SK-N-SH treated with all-trans-retinoic acid at 6 μM for 48 hours (cell line): Measurements from ENCODE around the gene LRRK1.
A peak's percentile ranks its signal among the peaks of the same experiment; 100 is the strongest.

Source experiments
- ATAC-seq: fragments of 200-7000 bp; cut with Tn5 transposase; 3 replicates; pipeline ENCODE4 v1.9.1; 2020; ENCODE audit warnings: mild to moderate bottlenecking, moderate library complexity
- ARNTL ChIP-seq: fragments of 450-650 bp; formaldehyde crosslinking; IDR thresholded peaks from 2 replicates; pipeline ENCODE4 v1.5.0; 2020; ENCODE audit warnings: low read depth, mild to moderate bottlenecking, moderate library complexity, borderline replicate concordance
- CSDC2 ChIP-seq: fragments of 250-450 bp; sonication (Bioruptor Pico); IDR thresholded peaks from 2 replicates; pipeline ENCODE4 v1.5.0; 2020; ENCODE audit warnings: mild to moderate bottlenecking, moderate library complexity
- ESRRG ChIP-seq: fragments of 250-450 bp; sonication (Bioruptor Pico); IDR thresholded peaks from 2 replicates; pipeline ENCODE4 v1.6.1; 2021; ENCODE audit warnings: mild to moderate bottlenecking
- GLIS3 ChIP-seq: fragments of 250-450 bp; sonication (Bioruptor Pico); IDR thresholded peaks from 2 replicates; pipeline ENCODE4 v1.5.0; 2020; ENCODE audit warnings: mild to moderate bottlenecking, moderate library complexity
- ISL1 ChIP-seq: fragments of 250-450 bp; sonication (Bioruptor Pico); IDR thresholded peaks from 2 replicates; pipeline ENCODE4 v2.1.2; 2022; ENCODE audit warnings: mild to moderate bottlenecking, moderate library complexity
- OSR1 ChIP-seq: fragments of 250-450 bp; sonication (Bioruptor Pico); IDR thresholded peaks from 2 replicates; pipeline ENCODE4 v1.8.0; 2022; ENCODE audit warnings: moderate library complexity, mild to moderate bottlenecking, inconsistent platforms
- POU6F1 ChIP-seq: fragments of 250-450 bp; sonication (Bioruptor Pico); IDR thresholded peaks from 2 replicates; pipeline ENCODE4 v1.8.0; 2021; ENCODE audit warnings: low read depth, mild to moderate bottlenecking, moderate library complexity, borderline replicate concordance
- PPARA ChIP-seq: fragments of 250-450 bp; sonication (Bioruptor Pico); IDR thresholded peaks from 2 replicates; pipeline ENCODE4 v1.5.0; 2020; ENCODE audit warnings: mild to moderate bottlenecking, borderline replicate concordance
- RARB ChIP-seq: fragments of 250-450 bp; sonication (Bioruptor Pico); IDR thresholded peaks from 2 replicates; pipeline ENCODE4 v1.8.0; 2021; ENCODE audit warnings: mild to moderate bottlenecking, moderate library complexity
- SNAI2 ChIP-seq: fragments of 250-450 bp; sonication (Bioruptor Pico); IDR thresholded peaks from 2 replicates; pipeline ENCODE4 v1.5.0; 2020; ENCODE audit warnings: mild to moderate bottlenecking, moderate library complexity
- TCF4 ChIP-seq: fragments of 250-450 bp; sonication (Bioruptor Pico); IDR thresholded peaks from 2 replicates; pipeline ENCODE4 v1.8.0; 2021; ENCODE audit warnings: mild to moderate bottlenecking, moderate library complexity, borderline replicate concordance
- TOX ChIP-seq: fragments of 250-450 bp; sonication (Bioruptor Pico); IDR thresholded peaks from 2 replicates; pipeline ENCODE4 v1.8.0; 2021; ENCODE audit warnings: mild to moderate bottlenecking, moderate library complexity, borderline replicate concordance
- TSHZ2 ChIP-seq: fragments of 250-450 bp; sonication (Bioruptor Pico); IDR thresholded peaks from 2 replicates; pipeline ENCODE4 v1.5.0; 2020; ENCODE audit warnings: mild to moderate bottlenecking, moderate library complexity
- ZC3H10 ChIP-seq: fragments of 250-450 bp; sonication (Bioruptor Pico); IDR thresholded peaks from 2 replicates; pipeline ENCODE4 v1.5.1; 2021; ENCODE audit warnings: mild to moderate bottlenecking, moderate library complexity
- ZFP3 ChIP-seq: fragments of 250-450 bp; sonication (Bioruptor Pico); IDR thresholded peaks from 2 replicates; pipeline ENCODE4 v1.5.0; 2020; ENCODE audit warnings: mild to moderate bottlenecking, moderate library complexity
- ZFP30 ChIP-seq: fragments of 450-650 bp; formaldehyde crosslinking; IDR thresholded peaks from 2 replicates; pipeline ENCODE4 v1.5.0; 2022; ENCODE audit warnings: mild to moderate bottlenecking, moderate library complexity
- ZNF565 ChIP-seq: fragments of 450-650 bp; formaldehyde crosslinking; conservative IDR thresholded peaks from 2 replicates; pipeline ENCODE4 v1.5.0; 2020; ENCODE audit warnings: low read depth, mild to moderate bottlenecking, moderate library complexity
- ZNF70 ChIP-seq: fragments of 450-650 bp; formaldehyde crosslinking; IDR thresholded peaks from 2 replicates; pipeline ENCODE4 v1.5.0; 2020; ENCODE audit warnings: mild to moderate bottlenecking, moderate library complexity
- TF ChIP-seq, protein P1 (sequence below): fragments of 250-450 bp; sonication (Bioruptor Pico); IDR thresholded peaks from 2 replicates; pipeline ENCODE4 v1.8.0; 2020; ENCODE audit warnings: mild to moderate bottlenecking, moderate library complexity, borderline replicate concordance
- TF ChIP-seq, protein P2 (sequence below): fragments of 250-450 bp; sonication (Bioruptor Pico); IDR thresholded peaks from 2 replicates; pipeline ENCODE4 v1.5.1; 2021; ENCODE audit warnings: mild to moderate bottlenecking, moderate library complexity
- TF ChIP-seq, protein P3 (sequence below): fragments of 250-450 bp; sonication (Bioruptor Pico); IDR thresholded peaks from 2 replicates; pipeline ENCODE4 v1.5.1; 2020; ENCODE audit warnings: low read depth, mild to moderate bottlenecking, moderate library complexity

The LRRK1 gene

DNA sequence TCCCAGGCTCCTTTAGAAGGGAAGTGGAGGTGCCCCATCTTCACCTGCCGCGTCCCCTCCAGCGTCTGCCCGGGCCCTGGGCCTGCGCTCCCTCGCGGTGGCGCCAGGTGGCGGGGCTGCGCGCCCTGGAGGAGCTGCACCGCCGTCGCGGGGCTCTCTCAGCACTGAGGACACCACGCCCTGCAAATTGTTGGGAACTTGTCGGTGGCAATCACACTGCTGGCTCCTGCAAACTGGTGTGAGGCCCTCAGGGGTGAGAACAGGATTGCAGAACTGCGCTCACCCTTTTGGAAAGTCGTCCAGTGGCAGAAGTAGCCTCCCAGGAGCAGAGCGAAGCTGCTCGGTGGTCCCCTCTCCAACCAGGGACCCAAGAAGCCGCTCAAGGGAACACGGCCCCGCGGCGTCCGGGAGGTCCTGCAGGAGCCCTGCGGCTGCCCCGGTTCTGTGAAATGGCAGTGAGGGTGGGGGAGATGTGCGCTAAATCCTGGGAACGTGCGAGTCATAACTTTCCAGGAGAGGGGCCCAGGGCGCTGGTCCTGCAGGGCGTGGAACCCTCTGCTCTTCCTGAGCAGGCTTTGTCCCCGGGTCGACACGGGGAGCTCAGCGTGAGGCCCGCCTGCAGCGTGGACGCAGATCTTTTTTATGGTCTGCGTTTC is 995 bp upstream of the LRRK1 start:
- peak; percentile 94 for ATAC-seq
- no peak for TF ChIP-seq ISL1 (CRISPR knock-in tag)
- TF ChIP-seq SNAI2 (CRISPR knock-in tag), result no peak
- TF ChIP-seq, protein P1, sequence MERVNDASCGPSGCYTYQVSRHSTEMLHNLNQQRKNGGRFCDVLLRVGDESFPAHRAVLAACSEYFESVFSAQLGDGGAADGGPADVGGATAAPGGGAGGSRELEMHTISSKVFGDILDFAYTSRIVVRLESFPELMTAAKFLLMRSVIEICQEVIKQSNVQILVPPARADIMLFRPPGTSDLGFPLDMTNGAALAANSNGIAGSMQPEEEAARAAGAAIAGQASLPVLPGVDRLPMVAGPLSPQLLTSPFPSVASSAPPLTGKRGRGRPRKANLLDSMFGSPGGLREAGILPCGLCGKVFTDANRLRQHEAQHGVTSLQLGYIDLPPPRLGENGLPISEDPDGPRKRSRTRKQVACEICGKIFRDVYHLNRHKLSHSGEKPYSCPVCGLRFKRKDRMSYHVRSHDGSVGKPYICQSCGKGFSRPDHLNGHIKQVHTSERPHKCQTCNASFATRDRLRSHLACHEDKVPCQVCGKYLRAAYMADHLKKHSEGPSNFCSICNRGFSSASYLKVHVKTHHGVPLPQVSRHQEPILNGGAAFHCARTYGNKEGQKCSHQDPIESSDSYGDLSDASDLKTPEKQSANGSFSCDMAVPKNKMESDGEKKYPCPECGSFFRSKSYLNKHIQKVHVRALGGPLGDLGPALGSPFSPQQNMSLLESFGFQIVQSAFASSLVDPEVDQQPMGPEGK (CRISPR knock-in tag), result no peak
- TF ChIP-seq CSDC2 (CRISPR knock-in tag), result no peak
- no peak for TF ChIP-seq TOX (CRISPR knock-in tag)
- TF ChIP-seq ZFP3 (CRISPR knock-in tag), result no peak
- TF ChIP-seq POU6F1 (CRISPR knock-in tag), result no peak
- TF ChIP-seq ARNTL (CRISPR knock-in tag), result no peak
- TF ChIP-seq OSR1 (CRISPR knock-in tag), result no peak
- no peak for TF ChIP-seq ZFP30 (CRISPR knock-in tag)
- no peak for TF ChIP-seq ZNF70 (CRISPR knock-in tag)
- no peak for TF ChIP-seq GLIS3 (CRISPR knock-in tag)
- no peak for TF ChIP-seq ESRRG
- TF ChIP-seq ZNF565 (CRISPR knock-in tag), result no peak
- no peak for TF ChIP-seq TCF4 (CRISPR knock-in tag)
- no peak for TF ChIP-seq RARB
- TF ChIP-seq ZC3H10 (CRISPR knock-in tag), result no peak

- ATAC-seq, result peak; percentile 18; the same call in 2 of the 3 replicates
- TF ChIP-seq ARNTL (CRISPR knock-in tag) (no peak), CSDC2 (CRISPR knock-in tag) (no peak), TOX (CRISPR knock-in tag) (no peak)
- TF ChIP-seq, protein P2, sequence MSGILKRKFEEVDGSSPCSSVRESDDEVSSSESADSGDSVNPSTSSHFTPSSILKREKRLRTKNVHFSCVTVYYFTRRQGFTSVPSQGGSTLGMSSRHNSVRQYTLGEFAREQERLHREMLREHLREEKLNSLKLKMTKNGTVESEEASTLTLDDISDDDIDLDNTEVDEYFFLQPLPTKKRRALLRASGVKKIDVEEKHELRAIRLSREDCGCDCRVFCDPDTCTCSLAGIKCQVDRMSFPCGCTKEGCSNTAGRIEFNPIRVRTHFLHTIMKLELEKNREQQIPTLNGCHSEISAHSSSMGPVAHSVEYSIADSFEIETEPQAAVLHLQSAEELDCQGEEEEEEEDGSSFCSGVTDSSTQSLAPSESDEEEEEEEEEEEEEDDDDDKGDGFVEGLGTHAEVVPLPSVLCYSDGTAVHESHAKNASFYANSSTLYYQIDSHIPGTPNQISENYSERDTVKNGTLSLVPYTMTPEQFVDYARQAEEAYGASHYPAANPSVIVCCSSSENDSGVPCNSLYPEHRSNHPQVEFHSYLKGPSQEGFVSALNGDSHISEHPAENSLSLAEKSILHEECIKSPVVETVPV, result no peak
Observed at GRCh38 chr15:100919481-100920405, 586 bp downstream of the LRRK1 start.

DNA sequence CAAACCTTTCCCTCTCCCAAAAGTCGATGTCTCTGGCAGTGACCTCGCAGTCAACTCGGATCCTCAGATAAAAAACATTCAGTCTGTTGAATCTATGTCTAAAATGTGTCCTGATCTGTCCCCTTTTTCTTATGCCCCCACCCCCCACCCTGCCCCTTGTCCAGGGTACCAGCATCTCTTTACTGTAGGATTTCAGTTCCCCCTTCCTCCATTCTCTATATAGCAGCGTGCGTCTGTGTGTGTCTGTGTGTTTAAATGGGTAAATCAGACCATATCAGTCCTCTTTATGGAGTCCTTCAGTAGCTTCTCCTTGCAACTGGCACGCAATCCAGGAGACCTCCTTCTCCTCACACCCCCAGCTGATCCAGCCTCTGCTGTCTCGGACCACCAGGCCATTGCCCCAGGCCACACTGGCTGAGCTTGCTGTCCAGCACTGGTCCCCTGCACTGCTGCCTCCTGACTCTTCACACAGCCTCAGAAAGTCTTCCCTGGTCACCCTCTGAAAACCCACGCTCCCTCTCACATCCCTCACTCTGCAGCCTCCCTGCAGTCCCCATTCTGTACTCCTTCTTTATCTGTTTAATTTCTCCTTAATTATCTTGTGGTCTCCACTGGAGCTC is 1.5 kb downstream of the LRRK1 start:
- TF ChIP-seq TCF4 (CRISPR knock-in tag) (no peak), ZC3H10 (CRISPR knock-in tag) (no peak), ZNF565 (CRISPR knock-in tag) (no peak), TSHZ2 (CRISPR knock-in tag) (no peak), CSDC2 (CRISPR knock-in tag) (no peak), POU6F1 (CRISPR knock-in tag) (no peak), GLIS3 (CRISPR knock-in tag) (no peak), TOX (CRISPR knock-in tag) (no peak), ZNF70 (CRISPR knock-in tag) (no peak), SNAI2 (CRISPR knock-in tag) (no peak), ESRRG (no peak), PPARA (CRISPR knock-in tag) (no peak)
- TF ChIP-seq, protein P3, sequence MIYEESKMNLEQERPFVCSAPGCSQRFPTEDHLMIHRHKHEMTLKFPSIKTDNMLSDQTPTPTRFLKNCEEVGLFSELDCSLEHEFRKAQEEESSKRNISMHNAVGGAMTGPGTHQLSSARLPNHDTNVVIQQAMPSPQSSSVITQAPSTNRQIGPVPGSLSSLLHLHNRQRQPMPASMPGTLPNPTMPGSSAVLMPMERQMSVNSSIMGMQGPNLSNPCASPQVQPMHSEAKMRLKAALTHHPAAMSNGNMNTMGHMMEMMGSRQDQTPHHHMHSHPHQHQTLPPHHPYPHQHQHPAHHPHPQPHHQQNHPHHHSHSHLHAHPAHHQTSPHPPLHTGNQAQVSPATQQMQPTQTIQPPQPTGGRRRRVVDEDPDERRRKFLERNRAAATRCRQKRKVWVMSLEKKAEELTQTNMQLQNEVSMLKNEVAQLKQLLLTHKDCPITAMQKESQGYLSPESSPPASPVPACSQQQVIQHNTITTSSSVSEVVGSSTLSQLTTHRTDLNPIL (CRISPR knock-in tag), result no peak

More for the DNA sequence above, 1.5 kb downstream of the LRRK1 start:
- no peak for ATAC-seq
